Upper lobe of right lung (tissue), 1 donor: Measurements from ENCODE around the gene SAMMSON. TPM values are rescaled to one million over a fixed set of nuclear protein-coding genes. Genes with fewer than 3 reads are reported as not detected.

Experiments used
- ATAC-seq: fragments of 200-7000 bp; cut with Tn5 transposase; one replicate; pipeline ENCODE4 v1.9.1; 2020; ENCODE audit warnings: mild to moderate bottlenecking, moderate library complexity
- DNase-seq: peaks from one replicate; pipeline ENCODE4 v3.0.0-alpha.2; 2020
- H3K27ac ChIP-seq: fragments of 200-600 bp; one replicate; pipeline ENCODE4 v1.8.0; 2022
- H3K27me3 ChIP-seq: fragments of 200-600 bp; one replicate; pipeline ENCODE4 v1.8.0; 2022; ENCODE audit warnings: mild to moderate bottlenecking
- H3K36me3 ChIP-seq: fragments of 200-600 bp; one replicate; pipeline ENCODE4 v1.8.0; 2022
- H3K4me1 ChIP-seq: fragments of 200-600 bp; one replicate; pipeline ENCODE4 v1.8.0; 2022
- H3K4me3 ChIP-seq: fragments of 200-600 bp; one replicate; pipeline ENCODE4 v1.8.0; 2022; ENCODE audit warnings: mild to moderate bottlenecking
- H3K9me3 ChIP-seq: fragments of 200-600 bp; one replicate; pipeline ENCODE4 v1.8.0; 2022
- intact Hi-C: fragments of 100-400 bp; cut with DNase I; formaldehyde crosslinking; loops from one replicate; pipeline ENCODE4 v1.11.0; 2022
- total RNA-seq: library from RNA; stranded (reverse); fragmentation: NEBNext Ultra II Directional; extraction: Animal tissue kit (Norgen Biotek cat#: 25700); gene quantifications from one replicate; pipeline ENCODE4 v1.2.1, GENCODE V29; 2021
- TF ChIP-seq, protein P1 (sequence below): fragments of 200-600 bp; IDR thresholded peaks from one replicate; pipeline ENCODE4 v1.8.0; 2022; ENCODE audit warnings: antibody characterized with exemption
- donor health status: DM: no; HTN: yes; CAD: no; lungs with severe emphysema.

Gene SAMMSON
- total RNA-seq, 1 donor from 2014 or later, result not detected

DNA sequence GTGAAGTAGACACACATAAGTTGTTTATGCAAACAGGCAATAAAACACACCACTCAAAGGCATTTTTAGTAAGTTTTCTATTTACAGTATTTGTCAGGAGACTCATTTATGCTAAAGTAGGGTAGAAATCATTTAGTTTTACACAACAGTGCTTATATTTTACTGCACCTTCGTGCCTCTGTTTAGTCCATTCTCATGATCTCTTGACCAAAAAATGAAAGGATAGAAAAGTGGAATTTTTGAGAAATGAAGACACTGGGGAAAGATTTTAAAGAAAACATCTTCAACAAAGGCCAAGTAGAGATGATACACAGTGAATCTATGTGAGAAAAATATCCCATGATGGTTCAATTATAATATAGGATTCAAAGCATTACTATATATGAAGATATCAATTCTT is 114.9 kb downstream of the SAMMSON start:
- no peak for DNase-seq
- Histone ChIP-seq H3K4me1 (no peaks in the 10 kb centered on the region), H3K36me3 (no peaks in the 10 kb centered on the region), H3K27me3 (no peaks in the 10 kb centered on the region), H3K4me3 (no peak overlapping the region), H3K9me3 (no peaks in the 10 kb centered on the region), H3K27ac (no peak overlapping the region)
- TF ChIP-seq, protein P1, sequence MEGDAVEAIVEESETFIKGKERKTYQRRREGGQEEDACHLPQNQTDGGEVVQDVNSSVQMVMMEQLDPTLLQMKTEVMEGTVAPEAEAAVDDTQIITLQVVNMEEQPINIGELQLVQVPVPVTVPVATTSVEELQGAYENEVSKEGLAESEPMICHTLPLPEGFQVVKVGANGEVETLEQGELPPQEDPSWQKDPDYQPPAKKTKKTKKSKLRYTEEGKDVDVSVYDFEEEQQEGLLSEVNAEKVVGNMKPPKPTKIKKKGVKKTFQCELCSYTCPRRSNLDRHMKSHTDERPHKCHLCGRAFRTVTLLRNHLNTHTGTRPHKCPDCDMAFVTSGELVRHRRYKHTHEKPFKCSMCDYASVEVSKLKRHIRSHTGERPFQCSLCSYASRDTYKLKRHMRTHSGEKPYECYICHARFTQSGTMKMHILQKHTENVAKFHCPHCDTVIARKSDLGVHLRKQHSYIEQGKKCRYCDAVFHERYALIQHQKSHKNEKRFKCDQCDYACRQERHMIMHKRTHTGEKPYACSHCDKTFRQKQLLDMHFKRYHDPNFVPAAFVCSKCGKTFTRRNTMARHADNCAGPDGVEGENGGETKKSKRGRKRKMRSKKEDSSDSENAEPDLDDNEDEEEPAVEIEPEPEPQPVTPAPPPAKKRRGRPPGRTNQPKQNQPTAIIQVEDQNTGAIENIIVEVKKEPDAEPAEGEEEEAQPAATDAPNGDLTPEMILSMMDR, result no peak
- ATAC-seq, result no peak
- intact Hi-C loops, result no loop called here

DNA sequence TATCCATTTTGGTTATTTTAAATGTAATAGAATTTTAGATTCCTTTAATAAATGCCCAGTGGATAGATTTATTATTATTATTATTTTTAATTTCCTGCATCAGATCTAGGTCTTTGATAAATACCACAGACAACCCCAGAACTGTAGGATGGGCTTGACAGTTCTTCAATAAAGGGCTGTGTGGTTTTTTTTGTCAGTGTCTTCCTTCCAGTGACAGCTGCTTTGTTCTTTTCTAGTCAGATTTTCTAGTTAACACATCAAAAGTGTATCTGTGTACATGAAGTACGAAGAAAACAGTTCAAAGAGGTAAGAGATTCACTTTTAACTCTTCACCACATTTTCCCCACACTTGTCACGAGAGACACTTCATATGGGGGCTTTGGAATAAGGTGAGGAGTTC is 120.3 kb downstream of the SAMMSON start:
- no peak for DNase-seq
- TF ChIP-seq, protein P1, result no peak
- Histone ChIP-seq H3K9me3 (no peaks in the 10 kb centered on the region), H3K4me1 (no peaks in the 10 kb centered on the region), H3K27me3 (no peaks in the 10 kb centered on the region), H3K4me3 (no peak overlapping the region), H3K27ac (no peak overlapping the region), H3K36me3 (no peaks in the 10 kb centered on the region)
- no peak for ATAC-seq
- intact Hi-C loops, result no loop called here
